HL-60 (cell line): ENCODE measurements around the gene WDR27.

Experiments
- CTCF ChIP-seq: IDR thresholded peaks from one replicate; pipeline ENCODE4 v1.5.1; 2011; ENCODE audit warnings: low read length, control low read depth, inconsistent platforms; ENCODE audit not compliant: insufficient read depth
- POLR2AphosphoS5 ChIP-seq: IDR thresholded peaks from 2 replicates; pipeline ENCODE4 v1.6.1; 2012; ENCODE audit warnings: low read depth
- REST ChIP-seq: IDR thresholded peaks from 2 replicates; pipeline ENCODE4 v1.6.1; 2012; ENCODE audit warnings: low read depth; ENCODE audit not compliant: insufficient replicate concordance

GRCh38 chr6:169746556-169746955 is 44.7 kb upstream of the WDR27 start:
- TF ChIP-seq CTCF, result no peak
- no peak for TF ChIP-seq POLR2AphosphoS5
- TF ChIP-seq REST, result no peak
